Mesendoderm (in vitro differentiated cells): Measurements from ENCODE around the gene ZNF746.

Experiments
- DNase-seq: peaks from one replicate; pipeline ENCODE4 v3.0.0; 2013
- H2AK5ac ChIP-seq: 2 replicates; pipeline ENCODE4 v1.6.1; 2013; ENCODE audit warnings: low read length, inconsistent platforms
- H2BK120ac ChIP-seq: 2 replicates; pipeline ENCODE4 v1.6.1; 2013; ENCODE audit warnings: low read depth, mild to moderate bottlenecking, low read length, moderate library complexity, mixed read lengths
- H2BK15ac ChIP-seq: replicated peaks from 2 replicates; pipeline ENCODE4 v1.6.1; 2013; ENCODE audit warnings: low read depth, mild to moderate bottlenecking, moderate library complexity
- H2BK5ac ChIP-seq: 2 replicates; pipeline ENCODE4 v1.6.1; 2013; ENCODE audit warnings: low read length, inconsistent platforms
- H3K18ac ChIP-seq: 2 replicates; pipeline ENCODE4 v1.6.1; 2013; ENCODE audit warnings: mild to moderate bottlenecking, low read length, mixed read lengths
- H3K23ac ChIP-seq: one replicate; pipeline ENCODE4 v1.6.1; 2013; ENCODE audit warnings: low read length
- H3K27ac ChIP-seq: 2 replicates; pipeline ENCODE4 v1.5.1; 2013; ENCODE audit warnings: low read depth, mild to moderate bottlenecking, inconsistent platforms, low read length, moderate library complexity
- H3K27me3 ChIP-seq: 2 replicates; pipeline ENCODE4 v1.6.1; 2013; ENCODE audit warnings: low read length, control low read depth, mild to moderate bottlenecking, inconsistent platforms; ENCODE audit not compliant: insufficient read depth, poor library complexity
- H3K36me3 ChIP-seq: 2 replicates; pipeline ENCODE4 v1.6.1; 2013; ENCODE audit warnings: low read length, inconsistent platforms; ENCODE audit not compliant: control insufficient read depth, insufficient read depth
- H3K4ac ChIP-seq: one replicate; pipeline ENCODE4 v1.6.1; 2013; ENCODE audit warnings: low read depth, mild to moderate bottlenecking, low read length, moderate library complexity
- H3K4me1 ChIP-seq: 2 replicates; pipeline ENCODE4 v1.6.1; 2013; ENCODE audit warnings: low read depth, low read length, inconsistent platforms; ENCODE audit not compliant: control insufficient read depth
- H3K4me2 ChIP-seq: 2 replicates; pipeline ENCODE4 v1.6.1; 2013; ENCODE audit warnings: low read length
- H3K4me3 ChIP-seq: 2 replicates; pipeline ENCODE4 v1.5.1; 2013; ENCODE audit warnings: mild to moderate bottlenecking, low read length
- H3K56ac ChIP-seq: one replicate; pipeline ENCODE4 v1.6.1; 2013; ENCODE audit warnings: low read length
- H3K79me1 ChIP-seq: 2 replicates; pipeline ENCODE4 v1.6.1; 2013; ENCODE audit warnings: low read length, inconsistent platforms
- H3K79me2 ChIP-seq: 2 replicates; pipeline ENCODE4 v1.6.1; 2013; ENCODE audit warnings: mild to moderate bottlenecking, low read length; ENCODE audit not compliant: control insufficient read depth, insufficient read depth
- H3K9ac ChIP-seq: 2 replicates; pipeline ENCODE4 v1.6.1; 2013; ENCODE audit warnings: low read length, inconsistent platforms
- H4K5ac ChIP-seq: one replicate; pipeline ENCODE4 v1.6.1; 2013; ENCODE audit warnings: low read length
- H4K8ac ChIP-seq: one replicate; pipeline ENCODE4 v1.6.1; 2013; ENCODE audit warnings: low read depth, mild to moderate bottlenecking, control low read depth, low read length, moderate library complexity
- WGBS: extraction: QIAGEN DNeasy Blood & Tissue Kit; methylation state at CpG from one replicate; pipeline ENCODE4 v1.1.7; 2013; ENCODE audit warnings: low lambda C conversion rate, missing lambda C conversion rate; ENCODE audit not compliant: insufficient coverage; ENCODE audit errors: extremely low coverage; 5-methylcytosine and 5-hydroxymethylcytosine counted together

ZNF746 gene

DNA sequence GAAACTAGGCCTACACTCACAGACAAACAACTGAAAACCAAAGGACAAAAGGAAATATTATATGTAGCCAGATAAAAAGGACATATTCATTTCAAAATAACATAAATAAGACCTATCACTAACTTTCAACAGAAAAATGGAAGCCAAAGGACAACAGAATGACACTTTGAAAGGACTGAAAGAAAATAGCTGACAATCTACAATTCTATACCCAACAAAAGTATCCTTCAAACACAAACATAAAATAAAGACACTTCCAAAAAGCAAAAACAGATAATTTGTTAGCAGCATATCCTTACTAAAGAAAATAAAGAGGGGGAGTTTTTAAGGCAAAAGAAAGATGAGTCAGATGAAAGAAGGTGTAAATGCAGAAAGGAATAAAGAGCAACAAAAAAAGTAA, 7.9 kb upstream of the ZNF746 start:
- H3K36me3 ChIP-seq = no peaks in the 10 kb centered on the region
- H3K4me2 ChIP-seq = no peak overlapping the region
- H2AK5ac ChIP-seq = no peak overlapping the region
- no peak overlapping the region for H4K8ac ChIP-seq
- H3K27me3 ChIP-seq = no peaks in the 10 kb centered on the region
- DNase-seq = no peak
- no peak overlapping the region for H3K4ac ChIP-seq
- H3K18ac ChIP-seq = no peak overlapping the region
- no peak overlapping the region for H3K4me3 ChIP-seq
- H3K4me1 ChIP-seq = no peaks in the 10 kb centered on the region
- H3K79me1 ChIP-seq = no peaks in the 10 kb centered on the region
- no peak overlapping the region for H3K9ac ChIP-seq
- no peak overlapping the region for H3K56ac ChIP-seq
- H4K5ac ChIP-seq = no peak overlapping the region
- no peak overlapping the region for H2BK15ac ChIP-seq
- no peak overlapping the region for H3K27ac ChIP-seq
- no peaks in the 10 kb centered on the region for H3K79me2 ChIP-seq
- H2BK120ac ChIP-seq = no peak overlapping the region
- no peak overlapping the region for H2BK5ac ChIP-seq
- H3K23ac ChIP-seq = no peak overlapping the region

GRCh38 chr7:149501651-149502050, 4.0 kb upstream of the ZNF746 start:
- H3K36me3 ChIP-seq = no peaks in the 10 kb centered on the region
- no peak overlapping the region for H3K4me3 ChIP-seq
- H2BK5ac ChIP-seq = no peak overlapping the region
- H3K18ac ChIP-seq = no peak overlapping the region
- no peak overlapping the region for H3K23ac ChIP-seq
- H3K4me1 ChIP-seq = no peaks in the 10 kb centered on the region
- no peak overlapping the region for H2BK120ac ChIP-seq
- no peak overlapping the region for H2AK5ac ChIP-seq
- no peak overlapping the region for H4K5ac ChIP-seq
- H2BK15ac ChIP-seq = no peak overlapping the region
- H3K56ac ChIP-seq = no peak overlapping the region
- no peak overlapping the region for H3K4me2 ChIP-seq
- no peak overlapping the region for H3K9ac ChIP-seq
- no peak for DNase-seq
- no peaks in the 10 kb centered on the region for H3K79me2 ChIP-seq
- WGBS = no CpG with 5 or more reads among the region's 13 CpGs
- H3K79me1 ChIP-seq = no peaks in the 10 kb centered on the region
- H3K4ac ChIP-seq = no peak overlapping the region
- H4K8ac ChIP-seq = no peak overlapping the region
- H3K27me3 ChIP-seq = no peaks in the 10 kb centered on the region
- no peak overlapping the region for H3K27ac ChIP-seq

- Histone ChIP-seq H2BK5ac (no peak overlapping the region), H2BK15ac (no peak overlapping the region), H3K79me1 (peaks cover under 1% of the 10 kb centered on the region), H3K9ac (no peak overlapping the region), H3K23ac (no peak overlapping the region), H2BK120ac (no peak overlapping the region), H3K79me2 (peaks cover 2% of the 10 kb centered on the region), H3K56ac (no peak overlapping the region), H3K18ac (no peak overlapping the region), H3K27ac (no peak overlapping the region), H3K4ac (no peak overlapping the region), H3K27me3 (no peaks in the 10 kb centered on the region), H2AK5ac (no peak overlapping the region), H3K4me3 (no peak overlapping the region), H3K4me1 (no peaks in the 10 kb centered on the region), H4K8ac (no peak overlapping the region), H3K36me3 (no peaks in the 10 kb centered on the region), H4K5ac (no peak overlapping the region), H3K4me2 (no peak overlapping the region)
- DNase-seq = no peak
- WGBS = no CpG with 5 or more reads among the region's 4 CpGs
Observed at GRCh38 chr7:149500910-149501309, 3.3 kb upstream of the ZNF746 start.

DNA sequence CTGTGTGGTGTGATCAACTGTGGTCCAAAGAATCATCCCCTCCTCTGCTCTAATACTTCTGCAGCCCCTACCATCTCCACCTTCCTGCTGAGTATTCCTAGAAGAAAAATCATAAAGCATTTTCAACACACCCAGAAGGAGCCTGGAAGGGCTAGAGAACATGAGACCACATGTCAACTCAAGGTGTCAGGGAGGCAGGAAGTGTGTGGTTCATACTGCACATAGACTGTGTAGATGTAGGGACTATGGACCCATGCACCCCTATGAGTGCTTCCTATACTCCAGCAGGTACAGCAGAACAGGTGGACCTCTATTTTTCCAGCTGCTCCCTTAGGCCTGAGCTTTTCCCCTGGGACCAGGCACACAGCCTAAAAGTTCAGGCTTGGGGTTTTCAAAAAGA, 2.6 kb upstream of the ZNF746 start:
- H3K79me2 ChIP-seq = peaks cover 4% of the 10 kb centered on the region
- no peak overlapping the region for H3K18ac ChIP-seq
- peaks cover 6% of the 10 kb centered on the region for H3K79me1 ChIP-seq
- no peak overlapping the region for H3K4me2 ChIP-seq
- H3K56ac ChIP-seq = no peak overlapping the region
- no peak overlapping the region for H2BK15ac ChIP-seq
- H2BK120ac ChIP-seq = no peak overlapping the region
- H2BK5ac ChIP-seq = no peak overlapping the region
- H3K4me3 ChIP-seq = no peak overlapping the region
- H3K27me3 ChIP-seq = no peaks in the 10 kb centered on the region
- H4K5ac ChIP-seq = no peak overlapping the region
- DNase-seq = no peak
- no peak overlapping the region for H4K8ac ChIP-seq
- H3K36me3 ChIP-seq = no peaks in the 10 kb centered on the region
- no peak overlapping the region for H2AK5ac ChIP-seq
- H3K4ac ChIP-seq = no peak overlapping the region
- H3K27ac ChIP-seq = no peak overlapping the region
- H3K23ac ChIP-seq = no peak overlapping the region
- H3K4me1 ChIP-seq = peaks cover under 1% of the 10 kb centered on the region
- no peak overlapping the region for H3K9ac ChIP-seq

- Histone ChIP-seq H2BK120ac (no peak overlapping the region), H3K23ac (no peak overlapping the region), H3K18ac (no peak overlapping the region), H4K8ac (no peak overlapping the region), H3K79me2 (peaks cover 5% of the 10 kb centered on the region), H3K4me1 (peaks cover 2% of the 10 kb centered on the region), H3K4me2 (no peak overlapping the region), H3K4ac (no peak overlapping the region), H3K4me3 (no peak overlapping the region), H2AK5ac (no peak overlapping the region), H2BK5ac (no peak overlapping the region), H3K9ac (no peak overlapping the region), H3K79me1 (peaks cover 11% of the 10 kb centered on the region), H4K5ac (no peak overlapping the region), H3K56ac (no peak overlapping the region), H3K27me3 (no peaks in the 10 kb centered on the region), H2BK15ac (no peak overlapping the region), H3K27ac (no peak overlapping the region), H3K36me3 (no peaks in the 10 kb centered on the region)
- WGBS = no CpG with 5 or more reads among the region's 6 CpGs
- DNase-seq = peak; percentile 31
Observed at GRCh38 chr7:149498811-149499210, 1.2 kb upstream of the ZNF746 start.

DNA sequence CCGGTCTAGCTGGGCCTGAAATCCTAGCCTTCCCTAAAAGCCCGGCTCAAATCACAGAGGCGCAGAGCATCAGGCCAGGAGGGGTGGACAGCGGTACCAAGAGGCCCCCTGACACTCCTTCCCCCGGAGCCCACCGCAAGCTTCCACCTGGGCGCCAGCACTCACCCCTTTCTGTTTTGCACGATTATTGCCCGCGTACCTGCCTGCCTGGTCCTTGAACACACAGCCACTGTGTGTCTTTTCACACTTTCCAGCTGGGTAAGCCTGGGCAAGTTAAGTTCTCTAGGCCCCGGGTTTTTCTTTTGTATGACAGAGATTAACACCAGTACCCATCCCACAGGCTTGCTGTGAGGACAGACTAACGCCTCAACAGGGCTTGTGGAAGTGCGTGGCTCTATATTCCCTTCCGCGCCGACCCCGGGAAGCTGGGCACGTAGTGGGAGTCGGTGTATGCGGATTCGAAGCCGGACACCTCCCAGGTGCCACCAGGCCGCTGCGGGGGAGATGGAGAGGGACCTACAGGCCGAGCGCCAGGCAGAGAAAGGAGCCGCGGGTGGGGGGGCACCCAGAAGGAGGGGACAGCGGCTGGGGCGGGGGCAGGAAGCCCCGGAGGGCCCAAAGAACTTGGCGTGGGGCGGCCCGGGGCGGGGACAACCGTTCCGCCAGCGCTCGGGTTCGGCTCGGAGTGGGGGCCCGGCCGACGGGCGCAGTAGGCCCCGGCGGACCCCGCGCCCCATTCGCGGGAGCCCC, 792 bp downstream of the ZNF746 start:
- peak overlapping the region; percentile 97 for H3K18ac ChIP-seq
- no peak overlapping the region for H3K27ac ChIP-seq
- H4K8ac ChIP-seq = no peak overlapping the region
- H3K56ac ChIP-seq = peak overlapping the region; percentile 66
- no peak overlapping the region for H2BK5ac ChIP-seq
- peak overlapping the region; percentile 63 for H3K9ac ChIP-seq
- no peak overlapping the region for H2AK5ac ChIP-seq
- H3K23ac ChIP-seq = peak overlapping the region; percentile 89
- peak overlapping the region; percentile 69 for H2BK120ac ChIP-seq
- peak; percentile 31 for DNase-seq
- H3K4me2 ChIP-seq = peak overlapping the region; percentile 23
- no peak overlapping the region for H4K5ac ChIP-seq
- peak overlapping the region; percentile 23 for H3K4me3 ChIP-seq
- WGBS = no CpG with 5 or more reads among the region's 51 CpGs
- peaks cover 2% of the 10 kb centered on the region for H3K4me1 ChIP-seq
- H3K79me2 ChIP-seq = peaks cover 5% of the 10 kb centered on the region
- peak overlapping the region; percentile 97 for H3K4ac ChIP-seq
- peaks cover 11% of the 10 kb centered on the region for H3K79me1 ChIP-seq
- no peaks in the 10 kb centered on the region for H3K27me3 ChIP-seq
- no peak overlapping the region for H2BK15ac ChIP-seq
- H3K36me3 ChIP-seq = peaks cover 4% of the 10 kb centered on the region
